Measurements from ENCODE around the gene ACCSL.

ACCSL gene

DNA sequence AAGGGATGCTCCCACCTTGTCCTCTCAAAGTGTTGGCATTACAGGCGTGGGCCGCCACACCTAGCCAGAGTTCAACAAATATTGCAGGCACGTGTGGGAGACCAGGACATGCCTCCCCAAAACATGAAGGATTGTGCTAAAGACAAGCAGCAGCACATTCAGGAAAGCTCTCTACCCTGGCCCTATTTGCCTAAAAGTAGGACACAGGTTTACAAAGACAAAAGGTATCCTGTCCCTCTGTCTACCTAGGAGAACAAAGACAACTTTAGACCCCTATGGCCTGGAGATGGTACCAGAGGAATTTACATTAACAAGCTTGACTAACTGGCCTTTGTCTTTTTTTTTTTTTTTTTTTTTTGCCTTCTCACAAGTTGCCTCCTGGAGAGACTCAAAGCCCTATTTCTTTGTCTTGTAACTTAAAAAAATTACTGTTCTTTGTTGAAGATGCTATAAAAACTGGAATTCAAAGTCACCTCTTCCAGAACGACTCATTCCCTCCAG, 17.4 kb downstream of the ACCSL start:
- DNase-seq = no peak

DNA sequence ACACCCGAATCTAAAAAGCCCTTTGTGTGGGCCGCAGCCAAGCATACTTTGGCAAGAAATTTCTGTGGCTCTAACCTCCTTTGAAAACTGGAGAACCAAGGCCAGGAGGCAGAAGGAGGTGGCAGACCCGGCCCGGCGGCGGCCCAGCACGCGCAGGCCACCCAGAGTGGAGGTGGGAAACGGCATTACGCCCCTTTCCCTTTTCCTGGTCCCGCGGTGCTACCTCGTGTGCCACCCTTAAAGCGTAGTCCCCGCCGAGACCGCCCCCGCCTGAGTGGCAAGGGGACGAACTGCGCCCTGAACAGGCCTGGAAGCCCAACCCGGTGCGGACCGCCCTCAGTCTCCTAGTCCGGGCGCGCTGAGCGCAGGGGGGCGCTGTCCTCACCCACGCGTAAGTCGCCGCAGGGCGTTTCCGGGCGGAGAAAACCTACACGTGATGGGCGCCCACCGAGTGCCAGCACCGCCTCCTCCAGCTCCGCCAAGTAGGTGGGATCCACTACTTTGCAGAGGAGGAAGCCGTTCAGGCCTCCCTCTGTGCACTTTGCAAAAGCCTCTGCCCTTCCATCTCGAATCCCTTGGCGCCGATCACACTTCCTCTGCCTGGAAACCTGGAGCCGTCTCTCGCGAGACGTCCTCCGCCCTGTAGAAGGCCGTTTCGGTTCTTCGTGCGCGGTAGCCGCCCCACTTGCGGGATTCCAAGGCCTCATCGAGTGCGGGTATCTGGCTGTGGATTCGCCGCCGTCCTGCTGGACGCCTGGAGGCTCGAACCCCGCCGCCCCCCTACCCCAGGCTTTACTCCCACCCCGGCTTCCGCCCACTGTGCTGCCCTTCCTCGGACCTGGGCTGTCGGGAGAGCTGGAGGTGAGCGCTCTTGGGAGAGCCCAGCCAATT, 18.3 kb downstream of the ACCSL start, which contains the start of gene ACCS:
Gene ACCS, plus strand, starts transcription at position 430 of the 891 bp plus-strand sequence. CDS start 1,358 bp downstream, outside the sequence.
- peak; percentile 95 for DNase-seq

DNA sequence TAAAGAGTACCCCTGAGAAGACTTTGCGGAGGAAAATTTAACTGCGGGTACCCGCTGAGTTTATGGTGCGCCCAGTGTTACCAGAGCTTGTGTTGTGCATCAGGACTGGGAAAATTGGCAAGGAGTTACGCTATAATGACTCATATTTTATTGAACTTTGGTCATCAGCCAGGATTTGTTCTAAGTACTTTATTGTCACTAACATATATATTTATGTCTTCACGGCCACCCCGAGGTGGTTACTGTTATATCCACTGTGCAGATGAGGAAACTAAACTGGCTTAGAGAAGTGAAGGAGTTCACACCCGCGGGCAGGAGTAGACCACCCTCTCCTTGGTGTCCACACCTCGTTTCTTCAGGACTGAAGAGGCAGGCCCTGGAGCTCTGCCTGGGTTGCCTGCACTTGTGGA, 19.0 kb downstream of the ACCSL start:
- DNase-seq = no peak

DNA sequence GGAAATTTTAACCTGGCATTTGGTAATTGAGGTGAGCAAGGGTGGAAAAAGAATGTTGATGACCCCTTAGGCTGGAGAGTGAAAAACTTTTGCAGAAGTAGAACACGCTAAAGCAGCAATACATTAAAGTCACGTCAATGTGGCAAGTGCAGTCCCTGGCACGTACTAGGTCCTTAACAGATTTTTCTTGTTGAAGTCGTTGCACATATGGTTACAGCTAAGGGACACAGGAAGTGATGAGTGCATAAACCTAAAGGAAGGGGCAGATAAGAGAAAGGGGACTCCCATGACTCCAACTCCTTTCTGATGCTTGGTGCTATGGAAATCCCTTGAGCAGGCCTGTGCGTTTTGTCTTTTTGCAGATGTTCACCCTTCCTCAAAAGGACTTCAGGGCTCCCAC, 19.5 kb downstream of the ACCSL start:
- no peak for DNase-seq

GRCh38 chr11:44068180-44068579, 20.4 kb downstream of the ACCSL start:
- DNase-seq = no peak

DNA sequence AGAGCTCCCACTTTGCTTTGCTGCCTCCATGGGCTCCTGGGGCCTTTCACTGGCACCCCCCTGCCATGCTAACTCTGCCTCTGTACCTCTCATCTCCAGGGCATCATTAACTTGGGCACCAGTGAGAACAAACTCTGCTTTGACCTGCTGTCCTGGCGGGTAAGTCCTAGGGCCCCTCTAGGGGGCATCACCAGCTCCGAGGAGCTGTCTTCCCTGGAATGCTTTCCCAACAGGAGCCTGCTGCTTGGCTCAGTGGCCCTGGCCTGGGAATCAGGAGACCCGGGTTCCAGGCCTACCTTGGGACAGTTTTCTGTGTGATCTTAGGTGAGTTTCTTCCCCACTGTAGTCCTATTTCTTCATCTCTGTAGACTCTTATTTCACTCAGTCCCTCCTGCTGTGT, 23.4 kb downstream of the ACCSL start:
- no peak for DNase-seq

GRCh38 chr11:44072757-44073658, 25.2 kb downstream of the ACCSL start:
- DNase-seq = no peak

- DNase-seq = no peak
These were observed 31.0 kb downstream of the ACCSL start for GRCh38 chr11:44078794-44079193.

DNA sequence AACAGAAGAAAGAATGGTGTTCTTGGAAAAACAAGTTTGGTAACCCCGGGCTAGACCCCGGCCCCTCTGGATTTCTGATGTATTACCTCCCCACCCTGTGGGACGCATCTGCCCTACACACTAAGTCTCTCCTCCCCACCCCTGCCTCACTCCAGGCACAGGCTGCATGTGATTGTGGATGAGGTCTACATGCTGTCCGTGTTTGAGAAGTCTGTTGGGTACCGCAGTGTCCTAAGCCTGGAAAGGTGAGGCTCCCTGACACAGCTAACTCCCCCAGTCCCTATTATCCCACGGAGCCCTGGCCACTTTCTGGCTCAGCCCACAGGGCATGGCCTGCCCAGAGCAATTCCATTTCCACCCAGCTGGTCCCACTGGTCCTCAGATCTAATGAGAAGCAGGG, 31.6 kb downstream of the ACCSL start:
- DNase-seq = no peak

- no peak for DNase-seq
These were observed 33.2 kb downstream of the ACCSL start for GRCh38 chr11:44080951-44081350.

GRCh38 chr11:44082645-44083044, 34.9 kb downstream of the ACCSL start:
- DNase-seq = no peak

DNA sequence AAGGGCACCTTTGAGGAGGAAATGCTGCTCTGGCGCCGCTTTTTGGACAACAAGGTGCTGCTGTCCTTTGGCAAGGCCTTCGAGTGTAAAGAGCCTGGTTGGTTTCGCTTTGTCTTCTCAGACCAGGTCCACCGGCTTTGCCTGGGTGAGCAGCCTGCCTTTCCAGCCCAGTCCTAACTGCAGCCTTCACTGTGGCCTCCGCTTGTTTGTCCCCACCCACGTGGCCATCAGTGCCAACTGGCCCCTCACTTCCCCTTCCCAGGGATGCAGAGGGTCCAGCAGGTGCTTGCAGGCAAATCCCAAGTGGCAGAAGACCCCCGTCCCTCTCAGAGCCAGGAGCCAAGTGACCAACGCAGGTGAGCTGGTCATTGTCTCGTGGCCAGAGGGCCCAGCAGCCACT, 35.7 kb downstream of the ACCSL start:
- no peak for DNase-seq

GRCh38 chr11:44083906-44084305, 36.1 kb downstream of the ACCSL start:
- no peak for DNase-seq

DNA sequence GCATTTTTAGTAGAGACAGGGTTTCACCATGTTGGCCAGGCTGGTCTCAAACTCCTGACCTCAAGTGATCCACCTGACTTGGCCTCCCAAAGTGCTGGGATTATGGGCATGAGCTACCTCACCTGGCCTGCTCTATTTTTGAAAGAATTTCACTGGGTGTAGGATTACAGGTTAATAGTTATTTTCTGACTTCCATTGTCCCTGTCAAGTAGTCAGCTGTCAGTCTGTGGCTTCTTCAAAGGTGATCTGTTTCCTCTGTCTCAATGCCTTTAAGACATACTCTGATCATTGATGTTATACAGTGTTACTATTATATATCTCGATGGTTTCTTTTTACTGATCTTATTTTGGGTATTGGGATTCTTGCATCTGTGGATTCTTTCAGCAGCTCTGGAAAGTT, 37.5 kb downstream of the ACCSL start:
- DNase-seq = no peak

DNA sequence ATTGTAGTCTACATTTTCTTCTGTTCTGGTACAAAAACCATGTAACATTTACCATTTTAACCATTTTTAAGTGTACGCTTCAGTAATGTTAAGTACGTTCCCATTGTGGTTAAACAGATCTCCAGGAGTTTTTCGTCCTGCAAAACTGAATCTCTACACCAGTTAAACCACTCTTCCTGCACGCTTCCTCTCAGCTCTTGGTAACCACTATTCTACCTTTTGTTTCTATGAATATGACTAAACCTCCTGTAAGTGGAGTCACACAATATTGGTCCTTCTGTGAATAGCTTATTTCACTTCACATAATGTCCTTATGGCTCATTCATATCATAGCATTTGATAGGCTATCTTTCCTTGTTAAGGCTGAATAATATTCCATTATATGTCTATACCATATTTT, 40.6 kb downstream of the ACCSL start:
- DNase-seq = no peak

DNA sequence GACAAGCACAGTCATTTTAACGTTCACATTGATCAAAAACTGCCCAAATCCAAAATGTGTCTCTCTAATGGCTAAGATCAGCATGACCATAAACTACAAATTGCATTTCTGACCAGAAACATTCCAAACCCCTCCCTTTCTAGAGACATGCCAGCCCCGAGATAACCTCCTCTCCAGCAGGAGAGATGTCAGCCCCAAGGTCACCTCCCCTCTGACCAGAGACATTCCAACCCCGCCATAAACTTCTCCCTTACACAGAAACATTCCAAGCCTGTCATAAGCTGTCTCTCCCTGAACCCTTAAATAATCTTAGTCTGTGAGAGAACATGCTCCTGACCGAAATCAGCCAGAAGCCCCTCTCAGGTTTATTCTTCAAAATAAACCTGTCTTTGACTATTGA, 41.1 kb downstream of the ACCSL start:
- no peak for DNase-seq

DNA sequence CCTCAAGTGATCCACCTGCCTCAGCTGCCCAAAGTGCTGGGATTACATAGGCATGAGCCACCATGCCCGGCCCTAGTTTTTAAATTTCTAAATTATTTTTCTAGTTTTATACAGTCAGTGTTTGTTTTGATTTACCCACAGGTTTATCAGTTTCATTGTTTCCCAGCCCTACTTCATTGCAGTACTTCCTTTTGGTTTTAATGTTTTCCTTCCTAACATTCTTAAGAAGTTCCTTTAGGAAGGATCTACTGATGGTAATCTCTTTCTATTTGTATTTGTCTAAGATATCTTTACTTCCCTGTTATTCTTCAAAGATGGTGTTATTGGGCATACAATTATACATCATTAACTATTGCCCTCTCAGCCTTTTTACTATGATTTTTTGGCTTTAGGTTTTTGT, 42.8 kb downstream of the ACCSL start:
- no peak for DNase-seq

GRCh38 chr11:44094260-44094868, 46.6 kb downstream of the ACCSL start:
- peak; percentile 89 for DNase-seq

GRCh38 chr11:44095506-44096359, 48.0 kb downstream of the ACCSL start, which contains the start of gene EXT2:
EXT2 (plus strand) TSS chr11:44095678; CDS start chr11:44107713, 12,035 bp downstream.
- peak; percentile 91 for DNase-seq

DNA sequence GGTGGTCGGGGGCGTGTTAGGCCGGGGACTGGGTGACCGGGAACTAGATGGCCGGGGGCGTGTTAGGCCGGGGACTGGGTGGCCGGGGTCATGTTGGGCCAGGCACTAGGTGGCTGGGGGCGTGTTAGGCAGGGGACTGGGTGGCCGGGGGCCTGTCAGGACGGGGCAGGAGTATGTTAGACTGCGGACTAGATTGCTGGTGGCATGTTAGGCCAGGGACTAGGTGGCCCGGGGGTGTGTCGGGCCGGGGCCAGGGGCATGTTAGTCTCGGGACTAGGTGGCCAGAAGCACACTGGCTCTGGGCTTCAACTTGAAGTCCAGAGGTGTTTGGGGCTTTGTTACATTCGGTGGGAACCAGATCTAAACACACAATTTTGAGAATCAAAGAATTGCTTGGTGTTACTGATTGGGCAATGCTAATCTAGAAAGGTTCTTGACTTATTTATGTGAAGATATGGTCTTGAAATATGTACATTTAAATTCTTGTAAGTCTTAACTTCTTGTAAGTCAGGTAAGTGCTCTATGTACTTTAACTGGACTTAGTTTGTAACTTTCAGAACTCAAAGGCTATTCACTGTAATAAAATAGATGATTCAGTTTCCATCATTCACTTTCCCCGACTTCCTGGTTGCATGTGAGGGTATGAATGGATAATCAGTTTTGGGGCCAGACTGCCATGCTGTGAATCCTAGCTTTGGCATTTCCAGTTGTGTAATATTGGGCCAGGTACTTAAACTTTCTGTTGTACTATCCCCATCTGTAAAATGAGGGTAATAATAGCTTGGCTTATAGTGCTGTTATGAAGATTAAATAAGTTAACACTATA, 48.8 kb downstream of the ACCSL start:
- DNase-seq = no peak

GRCh38 chr11:44097821-44098220, 50.0 kb downstream of the ACCSL start:
- no peak for DNase-seq

All from CD4-positive, alpha-beta T cell treated with Interleukin-17A for 4 hours (primary cell).